OCI-LY7 (cell line): ENCODE results near the gene USP35. TPM values are rescaled to one million over a fixed set of nuclear protein-coding genes. Genes with fewer than 3 reads are reported as not detected.

Experiments
- BruUV-seq: library from RNA; stranded (reverse); fragments of 400-500 nt; replicated peaks from 2 replicates; lab custom pipeline; 2021; lab: Mats Ljungman, UMichigan
- CTCF ChIA-PET: fragments of 300-600 bp; sonication (Branson Sonifier 250); formaldehyde crosslinking; loops from one replicate; lab custom pipeline; 2022; ENCODE audit warnings: antibody characterized with exemption; ENCODE audit not compliant: unreplicated experiment; lab: Charles Lee
- POLR2A ChIA-PET: fragments of 300-600 bp; sonication (Branson Sonifier 250); formaldehyde crosslinking; loops from one replicate; lab custom pipeline; 2022; ENCODE audit warnings: antibody characterized with exemption; lab: Charles Lee
- DNase-seq: peaks from one replicate; pipeline ENCODE4 v3.0.0-alpha.2; 2015; ENCODE audit warnings: low spot score
- H2AFZ ChIP-seq: fragments of 200-600 bp; sonication (generic), shearing (Covaris generic); 2 replicates; pipeline ENCODE4 v1.6.1; 2014; ENCODE audit warnings: mild to moderate bottlenecking, antibody characterized with exemption, low read length, moderate library complexity
- H3K27ac ChIP-seq: fragments of 200-600 bp; sonication (generic); 2 replicates; pipeline ENCODE4 v1.5.1; 2014; ENCODE audit warnings: mixed run types, low read depth, mild to moderate bottlenecking, moderate library complexity, low read length, inconsistent platforms; ENCODE audit not compliant: poor library complexity, severe bottlenecking
- H3K36me3 ChIP-seq: fragments of 200-600 bp; sonication (generic); 2 replicates; pipeline ENCODE4 v1.6.1; 2014; ENCODE audit warnings: mild to moderate bottlenecking, antibody characterized with exemption, low read length, moderate library complexity, mixed read lengths; ENCODE audit not compliant: insufficient read depth
- H3K4me1 ChIP-seq: fragments of 200-600 bp; sonication (generic); 2 replicates; pipeline ENCODE4 v1.5.1; 2014; ENCODE audit warnings: mild to moderate bottlenecking, low read length; ENCODE audit not compliant: insufficient read depth, poor library complexity, severe bottlenecking
- H3K4me2 ChIP-seq: fragments of 200-600 bp; sonication (generic); 2 replicates; pipeline ENCODE4 v1.6.1; 2014; ENCODE audit warnings: mild to moderate bottlenecking, low read length
- H3K4me3 ChIP-seq: fragments of 200-600 bp; sonication (generic); 2 replicates; pipeline ENCODE4 v1.5.1; 2014; ENCODE audit warnings: mild to moderate bottlenecking, low read depth, low read length; ENCODE audit not compliant: poor library complexity, severe bottlenecking
- H3K79me2 ChIP-seq: fragments of 200-600 bp; sonication (generic); 2 replicates; pipeline ENCODE4 v1.6.1; 2016; ENCODE audit warnings: low read depth, mild to moderate bottlenecking, low read length, moderate library complexity, mixed read lengths; ENCODE audit not compliant: insufficient read depth
- H3K9me2 ChIP-seq: fragments of 200-600 bp; sonication (generic); 2 replicates; pipeline ENCODE4 v1.6.1; 2016; ENCODE audit warnings: mild to moderate bottlenecking, low read length, mixed read lengths; ENCODE audit not compliant: insufficient read depth
- H3K9me3 ChIP-seq: fragments of 200-600 bp; sonication (generic); 2 replicates; pipeline ENCODE4 v1.6.1; 2014; ENCODE audit warnings: mild to moderate bottlenecking, mixed run types, low read length, mixed read lengths
- H4K20me1 ChIP-seq: fragments of 200-600 bp; sonication (generic); 2 replicates; pipeline ENCODE4 v1.6.1; 2014; ENCODE audit warnings: mild to moderate bottlenecking, antibody characterized with exemption, low read length, moderate library complexity, mixed read lengths; ENCODE audit not compliant: insufficient read depth
- CTCF ChIP-seq: fragments of 200-600 bp; sonication (generic); conservative IDR thresholded peaks from 2 replicates; pipeline ENCODE4 v1.5.1; 2014; ENCODE audit warnings: mild to moderate bottlenecking, antibody characterized with exemption, low read length, moderate library complexity, mixed read lengths
- EZH2phosphoT487 ChIP-seq: fragments of 200-600 bp; sonication (generic); IDR thresholded peaks from 2 replicates; pipeline ENCODE4 v1.6.1; 2018; ENCODE audit warnings: low read depth, borderline replicate concordance, mild to moderate bottlenecking, mixed run types, antibody characterized with exemption, low read length, moderate library complexity, mixed read lengths
- intact Hi-C: fragments of 100-400 bp; cut with micrococcal nuclease; formaldehyde crosslinking; loops from one replicate; pipeline ENCODE4 v1.10.0; 2022; ENCODE audit not compliant: unreplicated experiment
- total RNA-seq, 2 experiments: library from RNA; depleted of rRNA in 1 of 2; stranded (reverse); fragments of >200 nt in 1 of 2; shearing (Covaris generic) in 1 of 2; gene quantifications; 2 replicates each; pipeline ENCODE4 v1.2.3, GENCODE V29; 2014 to 2022

The USP35 gene
- total RNA-seq, 2 experiments from 2014 or later = 3.2 to 4.9 TPM

- Histone ChIP-seq H2AFZ (no peak overlapping the region), H3K4me2 (no peak overlapping the region), H4K20me1 (no peaks in the 10 kb centered on the region), H3K79me2 (no peaks in the 10 kb centered on the region), H3K9me2 (no peaks in the 10 kb centered on the region), H3K27ac (no peak overlapping the region), H3K36me3 (no peaks in the 10 kb centered on the region), H3K4me1 (no peaks in the 10 kb centered on the region), H3K4me3 (no peak overlapping the region), H3K9me3 (no peaks in the 10 kb centered on the region)
- no TSS peak for BruUV-seq
- intact Hi-C loops = no loop called here
- ChIA-PET CTCF (interaction anchor here (0.5 kb wide), 1 partner anchor 16 kb away, joined by 6 read pairs; no protein-coding TSS in a partner anchor), POLR2A (no interaction called here)
- TF ChIP-seq EZH2phosphoT487 (no peak), CTCF (no peak)
- no peak for DNase-seq
Measured at GRCh38 chr11:78211565-78211964, 22.8 kb downstream of the USP35 start.

GRCh38 chr11:78212586-78213371, 24.1 kb downstream of the USP35 start:
- H3K4me3 ChIP-seq = no peak overlapping the region
- H3K27ac ChIP-seq = no peak overlapping the region
- no peak for DNase-seq
- H3K9me2 ChIP-seq = no peaks in the 10 kb centered on the region
- ChIA-PET CTCF (no interaction called here), POLR2A (no interaction called here)
- no TSS peak for BruUV-seq
- TF ChIP-seq EZH2phosphoT487 = no peak
- TF ChIP-seq CTCF = no peak
- no peaks in the 10 kb centered on the region for H4K20me1 ChIP-seq
- no peak overlapping the region for H3K4me2 ChIP-seq
- intact Hi-C loops = no loop called here
- H3K36me3 ChIP-seq = no peaks in the 10 kb centered on the region
- H3K79me2 ChIP-seq = no peaks in the 10 kb centered on the region
- no peaks in the 10 kb centered on the region for H3K4me1 ChIP-seq
- no peak overlapping the region for H2AFZ ChIP-seq
- H3K9me3 ChIP-seq = no peaks in the 10 kb centered on the region
